HFF-Myc (cell line): Measurements from ENCODE around the gene PRPF8.
"Not testable (repeated sequence)": the region's sequence is repeated elsewhere in the genome, so short reads cannot be mapped to it uniquely, and the experiment has no call there.

Source experiments
- DNase-seq: peaks from one replicate; pipeline ENCODE4 v3.0.0-alpha.2; 2011; ENCODE audit warnings: low read depth; ENCODE audit errors: extremely low read depth
- H3K4me3 ChIP-seq: replicated peaks from 2 replicates; pipeline ENCODE4 v1.5.1; 2011; ENCODE audit warnings: low read depth, mild to moderate bottlenecking, control low read depth, low read length
- CTCF ChIP-seq: IDR thresholded peaks from 2 replicates; pipeline ENCODE4 v1.5.1; 2012; ENCODE audit warnings: mild to moderate bottlenecking, low read depth, low read length, control low read depth; ENCODE audit errors: missing control alignments

Gene PRPF8

GRCh38 chr17:1653735-1654134 is 30.9 kb downstream of the PRPF8 start:
- DNase-seq, result no peak
- no peak for TF ChIP-seq CTCF
- H3K4me3 ChIP-seq, result no peak overlapping the region

GRCh38 chr17:1652794-1653193 is 31.9 kb downstream of the PRPF8 start:
- not testable (repeated sequence) for DNase-seq, H3K4me3 ChIP-seq

- H3K4me3 ChIP-seq, result no peak overlapping the region
- no peak for TF ChIP-seq CTCF
- DNase-seq, result no peak
Observed at GRCh38 chr17:1651559-1651844, 33.2 kb downstream of the PRPF8 start.

GRCh38 chr17:1650731-1651558 is 33.7 kb downstream of the PRPF8 start:
- no peak for DNase-seq
- no peak for TF ChIP-seq CTCF
- H3K4me3 ChIP-seq, result no peak overlapping the region

- H3K4me3 ChIP-seq, result peak within 1 kb of the TSS; percentile 45
- no peak for TF ChIP-seq CTCF
- no peak for DNase-seq
Observed at GRCh38 chr17:1649844-1650501, 34.7 kb downstream of the PRPF8 start, which contains the start of gene RILP. Gene RILP, minus strand, starts transcription at chr17:1649866. Its CDS starts 62 bp downstream, at chr17:1649804.

GRCh38 chr17:1648963-1649843 is 35.5 kb downstream of the PRPF8 start:
- H3K4me3 ChIP-seq, result peak overlapping the region; percentile 45
- peak; percentile 67 for TF ChIP-seq CTCF
- peak; percentile 60 for DNase-seq
